ENCODE data around the gene BPIFB6. TPM values are rescaled to one million over a fixed set of nuclear protein-coding genes. Genes with fewer than 3 reads are reported as not detected.

Gene BPIFB6
- total RNA-seq, 1 experiment from 2014 or later: not detected

- TF ChIP-seq ZNF138 (CRISPR knock-in tag; conservative IDR thresholded peaks at IDR 0.05) (no peak), NFE2L1 (CRISPR knock-in tag; IDR thresholded peaks at IDR 0.05) (no peak), MXD4 (CRISPR knock-in tag; IDR thresholded peaks at IDR 0.05; ENCODE audit: borderline replicate concordance) (no peak)
Observed at GRCh38 chr20:33083544-33084340, 52.3 kb downstream of the BPIFB6 start (continued).

GRCh38 chr20:33084722-33085121 is 53.3 kb downstream of the BPIFB6 start:
- ChIA-PET CTCF (interaction anchor here (1.6 kb wide), 1 partner anchor 89 kb away, joined by 4 read pairs; no protein-coding TSS in a partner anchor), POLR2A (no interaction called here)
- Mint-ChIP-seq H3K27ac (no peak overlapping the region), H3K4me3 (no peak overlapping the region), H3K27me3 (ENCODE audit: low read depth) (no peaks in the 10 kb centered on the region), H3K9me3 (no peaks in the 10 kb centered on the region), H3K4me1 (no peaks in the 10 kb centered on the region), H3K36me3 (no peaks in the 10 kb centered on the region)
- no peak for TF ChIP-seq CTCF (IDR thresholded peaks at IDR 0.05)
- TF ChIP-seq ERG (CRISPR knock-in tag; IDR thresholded peaks at IDR 0.05): no peak
- no peak for TF ChIP-seq FOXJ3 (CRISPR knock-in tag; IDR thresholded peaks at IDR 0.05; ENCODE audit: borderline replicate concordance)
- no peak for TF ChIP-seq JAZF1 (CRISPR knock-in tag; IDR thresholded peaks at IDR 0.05)
- TF ChIP-seq NR1H2 (CRISPR knock-in tag; IDR thresholded peaks at IDR 0.05): no peak
- DNase-seq (ENCODE audit: low spot score): no peak
- no peak for ATAC-seq

GRCh38 chr20:33086052-33086722 is 54.7 kb downstream of the BPIFB6 start:
- POLR2A ChIA-PET: no interaction called here
- H3K9me3 Mint-ChIP-seq: no peaks in the 10 kb centered on the region
- H3K4me1 Mint-ChIP-seq: no peaks in the 10 kb centered on the region
- H3K4me3 Mint-ChIP-seq: no peak overlapping the region
- H3K27me3 Mint-ChIP-seq (ENCODE audit: low read depth): no peaks in the 10 kb centered on the region
- ATAC-seq (no peak), DNase-seq (ENCODE audit: low spot score) (no peak)
- H3K36me3 Mint-ChIP-seq: no peaks in the 10 kb centered on the region
- no peak overlapping the region for H3K27ac Mint-ChIP-seq
- CTCF ChIA-PET: interaction anchor here (0.9 to 1.6 kb wide), 2 partner anchors 10 to 90 kb away, joined by 3 to 4 read pairs; no protein-coding TSS in a partner anchor
- TF ChIP-seq CBFB (CRISPR knock-in tag; IDR thresholded peaks at IDR 0.05; ENCODE audit: low read depth): no peak

GRCh38 chr20:33091147-33091546 is 59.7 kb downstream of the BPIFB6 start:
- ChIA-PET CTCF (interaction anchor here (0.5 to 1.4 kb wide), 5 partner anchors 86 to 1479 kb away, joined by 3 to 6 read pairs (median 3); no protein-coding TSS in a partner anchor), POLR2A (no interaction called here)
- H3K4me1 Mint-ChIP-seq: no peaks in the 10 kb centered on the region
- TF ChIP-seq MLX (CRISPR knock-in tag; IDR thresholded peaks at IDR 0.05) (no peak), ZNF671 (CRISPR knock-in tag; IDR thresholded peaks at IDR 0.05) (no peak), ZNF281 (CRISPR knock-in tag; IDR thresholded peaks at IDR 0.05) (no peak), IRF2 (CRISPR knock-in tag; IDR thresholded peaks at IDR 0.05; ENCODE audit: borderline replicate concordance, low read depth) (no peak), ZMAT4 (CRISPR knock-in tag; IDR thresholded peaks at IDR 0.05) (no peak), KAT7 (CRISPR knock-in tag; IDR thresholded peaks at IDR 0.05; ENCODE audit: borderline replicate concordance) (no peak), ERG (CRISPR knock-in tag; IDR thresholded peaks at IDR 0.05) (no peak), ELF4 (CRISPR knock-in tag; IDR thresholded peaks at IDR 0.05; ENCODE audit: low read depth) (no peak), ZNF423 (CRISPR knock-in tag; IDR thresholded peaks at IDR 0.05) (no peak), MAX (CRISPR knock-in tag; IDR thresholded peaks at IDR 0.05) (no peak)
- no peak overlapping the region for H3K27ac Mint-ChIP-seq
- H3K27me3 Mint-ChIP-seq (ENCODE audit: low read depth): no peaks in the 10 kb centered on the region; the same call in 1 of the 2 replicates
- H3K4me3 Mint-ChIP-seq: no peak overlapping the region
- H3K36me3 Mint-ChIP-seq: no peaks in the 10 kb centered on the region
- no peaks in the 10 kb centered on the region for H3K9me3 Mint-ChIP-seq
- no peak for ATAC-seq
- DNase-seq (ENCODE audit: low spot score): no peak
